Activated CD4-positive, alpha-beta memory T cell treated with anti-CD3 and anti-CD28 coated beads for 36 hours (primary cell): Measurements from ENCODE around the gene FAM185A. TPM values are rescaled to one million over a fixed set of nuclear protein-coding genes. Genes with fewer than 3 reads are reported as not detected.

Experiments
- total RNA-seq, 2 experiments: library from RNA; stranded (reverse); gene quantifications; one replicate each; pipeline ENCODE4 v1.2.3, GENCODE V29; 2021

Gene FAM185A
- total RNA-seq, 2 experiments from 2014 or later = 4.6 to 7.6 TPM

Other genes starting within 250 kb of the FAM185A start
- 10 to 100 TPM; 10.2 to 10.4 TPM for gene RASA4B, start 231.2 kb upstream of the FAM185A start, total RNA-seq
- 1 to 10 TPM; 5.8 to 8.2 TPM for gene UPK3BL2, start 205.3 kb upstream of the FAM185A start, total RNA-seq
- not detected for gene SPDYE2, start 197.8 kb upstream of the FAM185A start, total RNA-seq
- 10 to 100 TPM; 16.6 to 19.2 TPM for gene POLR2J3, start 176.4 kb upstream of the FAM185A start, total RNA-seq
- gene RASA4, start 132.2 kb upstream of the FAM185A start, total RNA-seq = 10 to 100 TPM; 25.2 to 26.8 TPM
- gene UPK3BL1, start 106.2 kb upstream of the FAM185A start, total RNA-seq = 1 to 10 TPM; 9.0 to 9.6 TPM
- not detected for gene SPDYE2B, start 98.7 kb upstream of the FAM185A start, total RNA-seq
- 1 to 10 TPM; 4.5 to 5.0 TPM for gene POLR2J2, start 77.3 kb upstream of the FAM185A start, total RNA-seq
- gene LRRC17, start 164.0 kb downstream of the FAM185A start, total RNA-seq = under 1 TPM in 1 of 2 experiments, not detected in 1; 0.33 TPM